DND-41 (cell line): ENCODE results near the gene TSHZ1.

Source experiments
- EZH2 ChIP-seq: IDR thresholded peaks from 3 replicates; pipeline ENCODE4 v1.6.1; 2012; ENCODE audit warnings: borderline replicate concordance, low read depth, mild to moderate bottlenecking, moderate library complexity, low read length, inconsistent platforms; ENCODE audit not compliant: severe bottlenecking
- TF ChIP-seq, protein P1 (sequence below): IDR thresholded peaks from 2 replicates; pipeline ENCODE4 v1.5.1; 2012; ENCODE audit warnings: borderline replicate concordance, low read length, moderate library complexity, mild to moderate bottlenecking; ENCODE audit not compliant: poor library complexity, severe bottlenecking; ENCODE audit errors: extremely low read depth

DNA sequence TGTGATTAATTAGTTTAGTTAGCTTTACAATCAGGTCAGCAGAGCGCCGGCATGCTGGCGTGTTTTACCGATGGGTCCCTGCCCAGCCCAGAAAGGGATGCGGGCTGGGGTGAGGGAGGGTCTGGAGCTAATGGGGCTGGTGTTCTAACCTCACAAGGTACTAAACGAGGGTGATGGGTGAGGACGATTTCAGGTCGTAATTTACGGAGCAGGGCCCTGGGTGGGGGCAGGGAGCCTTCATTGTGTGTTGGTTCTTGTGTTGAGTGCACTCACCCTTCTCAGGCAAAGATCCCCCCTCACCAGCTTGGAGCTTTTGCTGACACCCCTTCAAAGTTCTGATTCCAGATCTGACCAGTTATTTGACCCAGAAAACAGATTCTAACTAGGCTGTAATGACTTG is 41.2 kb upstream of the TSHZ1 start:
- TF ChIP-seq, protein P1, sequence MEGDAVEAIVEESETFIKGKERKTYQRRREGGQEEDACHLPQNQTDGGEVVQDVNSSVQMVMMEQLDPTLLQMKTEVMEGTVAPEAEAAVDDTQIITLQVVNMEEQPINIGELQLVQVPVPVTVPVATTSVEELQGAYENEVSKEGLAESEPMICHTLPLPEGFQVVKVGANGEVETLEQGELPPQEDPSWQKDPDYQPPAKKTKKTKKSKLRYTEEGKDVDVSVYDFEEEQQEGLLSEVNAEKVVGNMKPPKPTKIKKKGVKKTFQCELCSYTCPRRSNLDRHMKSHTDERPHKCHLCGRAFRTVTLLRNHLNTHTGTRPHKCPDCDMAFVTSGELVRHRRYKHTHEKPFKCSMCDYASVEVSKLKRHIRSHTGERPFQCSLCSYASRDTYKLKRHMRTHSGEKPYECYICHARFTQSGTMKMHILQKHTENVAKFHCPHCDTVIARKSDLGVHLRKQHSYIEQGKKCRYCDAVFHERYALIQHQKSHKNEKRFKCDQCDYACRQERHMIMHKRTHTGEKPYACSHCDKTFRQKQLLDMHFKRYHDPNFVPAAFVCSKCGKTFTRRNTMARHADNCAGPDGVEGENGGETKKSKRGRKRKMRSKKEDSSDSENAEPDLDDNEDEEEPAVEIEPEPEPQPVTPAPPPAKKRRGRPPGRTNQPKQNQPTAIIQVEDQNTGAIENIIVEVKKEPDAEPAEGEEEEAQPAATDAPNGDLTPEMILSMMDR: no peak
- TF ChIP-seq EZH2: no peak
